HuH-7 (cell line): ENCODE measurements around the gene EFNA5.
"Not testable (repeated sequence)": the region's sequence is repeated elsewhere in the genome, so short reads cannot be mapped to it uniquely, and the experiment has no call there.

Source experiments
- DNase-seq: peaks from one replicate; pipeline ENCODE4 v3.0.0; 2011; ENCODE audit warnings: low spot score

EFNA5 gene

GRCh38 chr5:107517185-107518033 lies 153.3 kb downstream of the EFNA5 start:
- DNase-seq, result no peak

DNA sequence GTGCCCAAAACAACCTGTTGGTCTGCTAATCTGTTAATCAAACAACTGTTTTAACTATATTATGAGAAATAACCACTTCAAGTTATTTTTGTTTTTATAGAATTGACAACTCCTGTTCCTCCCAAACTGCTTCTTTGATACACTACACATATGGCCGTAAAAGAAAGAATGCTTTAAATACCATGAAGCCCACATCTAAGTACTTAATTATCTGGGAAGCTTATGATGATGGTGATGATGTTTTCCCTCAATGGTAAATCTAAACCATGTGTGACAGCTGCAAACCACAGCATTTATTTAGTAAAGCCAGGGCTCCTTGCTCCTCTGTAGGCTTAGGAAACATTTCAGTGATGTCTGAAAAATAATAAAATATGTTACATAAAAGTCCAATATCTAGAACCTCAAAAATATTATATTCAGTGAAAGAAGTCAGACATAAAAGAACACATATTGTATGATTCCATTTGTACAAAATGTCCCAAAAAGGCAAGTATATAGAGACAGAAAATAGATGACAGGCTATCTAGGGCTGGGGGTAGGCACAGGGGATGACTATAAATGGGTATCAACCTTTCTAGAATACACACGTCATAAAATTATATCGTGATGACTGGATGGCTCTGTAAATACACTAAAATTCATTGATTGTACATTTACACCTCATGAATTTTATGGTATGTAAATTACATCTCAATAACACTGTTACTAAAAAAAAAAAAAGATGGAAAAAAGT lies 154.1 kb downstream of the EFNA5 start:
- no peak for DNase-seq

- no peak for DNase-seq
Measured at GRCh38 chr5:107515521-107516080, 155.1 kb downstream of the EFNA5 start.

- no peak for DNase-seq
Measured at GRCh38 chr5:107514305-107514704, 156.4 kb downstream of the EFNA5 start.

DNA sequence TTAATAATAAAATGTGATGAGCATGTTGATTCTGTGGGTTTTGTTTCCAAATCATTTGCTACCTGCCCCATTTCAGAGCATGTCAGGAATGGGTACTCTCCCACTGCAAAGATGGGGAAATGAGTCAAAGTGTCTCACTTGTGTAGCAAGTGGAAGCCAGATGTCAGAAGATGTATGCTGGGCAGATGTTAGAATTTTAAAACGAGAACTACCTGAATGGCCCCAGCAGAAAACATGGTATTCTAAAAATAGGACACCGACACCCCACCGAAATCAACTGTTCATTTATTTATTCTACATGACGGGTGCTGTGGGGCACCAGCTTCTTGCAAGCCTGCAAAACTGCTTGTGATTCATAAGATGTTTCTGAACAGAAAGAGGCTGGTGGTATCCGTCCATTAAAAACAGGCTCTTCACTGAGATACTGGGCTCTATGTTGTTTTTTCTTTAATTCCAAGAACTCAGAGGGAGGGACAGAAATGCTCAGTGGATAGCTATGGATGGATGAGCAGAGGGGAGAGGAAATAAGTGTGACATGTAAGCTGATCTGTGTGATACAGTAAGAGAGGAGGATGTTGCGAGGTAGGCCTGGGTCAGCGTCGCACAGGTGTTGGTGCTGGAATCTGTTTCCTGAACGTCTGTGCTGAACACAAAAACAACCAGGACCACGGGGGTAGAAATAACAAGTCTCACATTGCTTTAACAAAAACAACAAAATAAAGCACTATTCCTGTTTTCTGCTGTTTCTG lies 157.2 kb downstream of the EFNA5 start:
- no peak for DNase-seq

GRCh38 chr5:107512029-107512428 lies 158.7 kb downstream of the EFNA5 start:
- DNase-seq, result no peak

GRCh38 chr5:107510125-107510524 lies 160.6 kb downstream of the EFNA5 start:
- no peak for DNase-seq

GRCh38 chr5:107508097-107508496 lies 162.6 kb downstream of the EFNA5 start:
- no peak for DNase-seq

- DNase-seq, result no peak
Measured at GRCh38 chr5:107505763-107506534, 164.8 kb downstream of the EFNA5 start.

GRCh38 chr5:107504424-107504823 lies 166.3 kb downstream of the EFNA5 start:
- DNase-seq, result no peak

- no peak for DNase-seq
Measured at GRCh38 chr5:107502676-107503060, 168.1 kb downstream of the EFNA5 start.

DNA sequence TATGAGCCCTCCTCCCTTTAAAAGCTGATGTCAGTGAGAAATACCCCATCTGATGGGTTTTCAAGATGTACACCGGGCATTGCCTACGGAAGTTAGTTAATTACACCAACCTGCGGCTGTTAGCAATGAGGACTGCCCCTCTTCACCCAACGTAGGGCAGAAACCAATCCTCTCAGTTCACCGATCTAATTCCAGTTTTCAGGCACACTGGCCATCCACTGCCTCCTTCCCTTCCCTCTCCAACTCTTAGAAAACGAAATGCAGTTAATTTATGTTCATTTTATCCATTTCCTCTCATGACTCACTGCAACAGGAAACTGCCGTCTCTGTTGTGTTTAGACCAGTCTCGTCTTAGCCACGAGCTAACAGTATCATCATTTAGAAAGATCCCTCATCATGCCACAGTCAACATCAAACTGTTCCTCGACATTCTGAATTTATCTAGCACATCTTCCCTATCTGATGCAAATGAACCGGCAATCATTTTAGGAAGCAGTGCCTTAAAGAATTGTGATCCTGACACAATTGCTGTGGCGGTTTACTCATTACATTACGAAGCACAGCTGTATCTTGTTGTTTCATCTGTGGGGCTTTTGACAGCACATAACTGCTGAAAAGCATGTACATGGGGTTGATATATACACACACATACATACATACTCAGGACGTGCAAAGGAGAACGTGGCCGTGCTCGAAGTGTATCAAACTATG lies 168.6 kb downstream of the EFNA5 start:
- DNase-seq, result no peak

- DNase-seq, result no peak
Measured at GRCh38 chr5:107500840-107501239, 169.9 kb downstream of the EFNA5 start.

GRCh38 chr5:107500347-107500746 lies 170.4 kb downstream of the EFNA5 start:
- DNase-seq, result no peak

DNA sequence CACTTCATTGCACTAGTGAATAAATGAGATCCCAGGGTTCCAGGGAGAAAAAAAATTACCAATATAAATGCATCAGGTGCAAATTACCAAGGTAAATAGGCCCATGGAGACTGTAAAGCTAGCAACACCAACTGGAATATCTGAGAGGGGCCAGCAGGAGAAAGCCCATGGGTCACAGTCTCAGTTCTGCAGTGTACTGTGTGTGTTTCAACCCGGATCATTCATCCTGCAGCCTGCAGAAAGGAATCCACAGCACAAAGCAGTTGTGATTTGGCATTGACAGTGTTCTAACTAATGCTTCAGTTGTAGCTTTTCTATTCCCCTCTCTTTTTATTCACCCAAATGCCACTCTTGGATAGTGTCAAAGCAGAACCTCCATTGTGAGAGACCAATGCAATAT lies 171.0 kb downstream of the EFNA5 start:
- DNase-seq, result no peak

GRCh38 chr5:107499237-107499636 lies 171.5 kb downstream of the EFNA5 start:
- no peak for DNase-seq

DNA sequence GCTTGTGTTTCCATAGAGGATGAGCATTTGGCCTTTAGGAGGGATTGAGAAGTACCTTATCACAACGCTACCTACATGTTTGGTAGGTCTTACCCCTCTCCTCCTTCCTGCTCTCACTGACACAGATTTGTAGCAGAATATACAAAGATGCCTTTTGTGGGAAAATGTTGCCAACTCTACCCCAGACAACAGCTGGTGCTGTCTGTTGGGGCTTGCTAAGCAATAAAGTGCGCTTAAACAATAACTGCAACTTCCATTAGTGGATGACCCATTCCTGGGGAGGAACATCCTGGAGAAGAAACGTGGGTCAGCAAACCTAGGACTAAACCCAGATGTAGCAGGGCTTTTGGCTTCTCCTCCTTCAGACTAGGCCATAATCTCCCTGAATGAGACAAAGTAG lies 174.3 kb downstream of the EFNA5 start:
- no peak for DNase-seq

- not testable (repeated sequence) for DNase-seq
Measured at GRCh38 chr5:107494129-107494528, 176.6 kb downstream of the EFNA5 start.

GRCh38 chr5:107487056-107487542 lies 183.6 kb downstream of the EFNA5 start:
- no peak for DNase-seq

- no peak for DNase-seq
Measured at GRCh38 chr5:107486489-107486888, 184.2 kb downstream of the EFNA5 start.

DNA sequence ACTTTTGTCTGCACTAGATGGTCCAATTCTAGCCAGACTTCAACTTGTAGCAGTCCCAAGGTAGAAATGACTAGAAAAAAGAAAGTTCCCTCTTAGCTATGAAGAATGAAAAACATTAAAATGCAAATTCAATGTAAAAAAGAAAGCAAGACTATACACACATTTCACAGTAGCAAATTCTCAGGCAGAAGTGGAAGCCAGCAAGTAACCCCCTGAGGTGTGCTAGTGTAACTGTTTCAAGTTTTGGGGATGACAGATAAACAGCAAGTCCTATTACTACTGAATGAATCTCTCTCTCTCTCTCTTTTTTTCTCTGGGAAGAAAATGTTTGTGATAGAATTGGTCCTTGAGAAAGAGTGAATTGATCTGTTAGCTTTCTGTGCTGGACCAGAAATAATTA lies 185.6 kb downstream of the EFNA5 start:
- DNase-seq, result no peak
